ENCODE measurements around the gene R3HDM2.
A peak's percentile ranks its signal among the peaks of the same experiment; 100 is the strongest.

Gene R3HDM2

GRCh38 chr12:57467212-57467874 is 36.5 kb upstream of the R3HDM2 start:
- no peak for DNase-seq (ENCODE audit: low read depth, low spot score)

- DNase-seq (ENCODE audit: low read depth, low spot score): no peak
Measured at GRCh38 chr12:57465747-57466505, 35.1 kb upstream of the R3HDM2 start.

GRCh38 chr12:57465030-57465746 is 34.3 kb upstream of the R3HDM2 start:
- no peak for DNase-seq (ENCODE audit: low read depth, low spot score)

- DNase-seq (ENCODE audit: low read depth, low spot score): no peak
Measured at GRCh38 chr12:57464569-57464968, 33.7 kb upstream of the R3HDM2 start.

- DNase-seq (ENCODE audit: low read depth, low spot score): no peak
Measured at GRCh38 chr12:57462912-57463253, 32.0 kb upstream of the R3HDM2 start.

- peak; percentile 97 for DNase-seq (ENCODE audit: low read depth, low spot score)
Measured at GRCh38 chr12:57462251-57462911, 31.5 kb upstream of the R3HDM2 start.

GRCh38 chr12:57461917-57462250 is 31.0 kb upstream of the R3HDM2 start:
- DNase-seq (ENCODE audit: low read depth, low spot score): peak; percentile 63

- DNase-seq (ENCODE audit: low read depth, low spot score): peak; percentile 91
Measured at GRCh38 chr12:57461276-57461916, 30.6 kb upstream of the R3HDM2 start.

- peak; percentile 77 for DNase-seq (ENCODE audit: low read depth, low spot score)
Measured at GRCh38 chr12:57460841-57461275, 30.0 kb upstream of the R3HDM2 start.

- no peak for DNase-seq (ENCODE audit: low read depth, low spot score)
Measured at GRCh38 chr12:57460468-57460784, 29.6 kb upstream of the R3HDM2 start.

GRCh38 chr12:57459750-57460467 is 29.1 kb upstream of the R3HDM2 start, which contains the start of gene GLI1:
TSS of gene GLI1 (plus strand) at chr12:57459785. CDS start at chr12:57463692, 3,907 bp downstream.
- no peak for DNase-seq (ENCODE audit: low read depth, low spot score)

GRCh38 chr12:57459055-57459749 is 28.4 kb upstream of the R3HDM2 start:
- peak; percentile 98 for DNase-seq (ENCODE audit: low read depth, low spot score)

GRCh38 chr12:57458665-57459054 is 27.8 kb upstream of the R3HDM2 start:
- DNase-seq (ENCODE audit: low read depth, low spot score): no peak

GRCh38 chr12:57456737-57457490 is 26.1 kb upstream of the R3HDM2 start:
- no peak for DNase-seq (ENCODE audit: low read depth, low spot score)

- DNase-seq (ENCODE audit: low read depth, low spot score): peak; percentile 89
Measured at GRCh38 chr12:57456145-57456700, 25.4 kb upstream of the R3HDM2 start.

- DNase-seq (ENCODE audit: low read depth, low spot score): no peak
Measured at GRCh38 chr12:57455374-57456144, 24.7 kb upstream of the R3HDM2 start.

- peak; percentile 79 for DNase-seq (ENCODE audit: low read depth, low spot score)
Measured at GRCh38 chr12:57454566-57455373, 23.9 kb upstream of the R3HDM2 start, which contains the start of gene INHBE. TSS of gene INHBE (plus strand) at chr12:57455307. CDS start at chr12:57455537, 230 bp downstream.

GRCh38 chr12:57454213-57454565 is 23.3 kb upstream of the R3HDM2 start:
- DNase-seq (ENCODE audit: low read depth, low spot score): no peak

Data from ELF-1 (cell line).